GM19099 (cell line): ENCODE measurements around the gene GABRR2.

Source experiments
- POLR2A ChIP-seq: IDR thresholded peaks from 3 replicates; pipeline ENCODE4 v1.6.1; 2011; ENCODE audit warnings: low read depth; ENCODE audit not compliant: insufficient read length; ENCODE audit errors: extremely low read depth

GABRR2 gene

DNA sequence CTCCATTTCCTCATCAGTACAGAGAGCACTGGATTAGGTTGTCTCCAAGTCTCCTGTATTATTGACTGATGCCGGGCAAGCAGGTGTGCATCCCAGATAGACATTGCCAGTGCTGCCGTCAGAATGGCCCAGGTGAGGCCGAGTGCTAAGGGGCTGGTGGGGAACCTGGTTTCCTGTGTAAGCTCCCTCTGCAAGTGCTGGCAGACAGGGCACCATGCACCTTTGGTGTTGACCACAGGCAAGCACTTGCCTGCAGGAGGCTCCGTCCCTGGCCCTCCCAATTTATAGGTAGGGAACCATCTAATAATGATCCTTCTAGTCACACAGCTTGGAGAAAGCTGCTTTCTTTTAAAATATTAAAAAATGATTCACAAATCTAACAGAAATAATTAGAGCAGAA lies 98.7 kb downstream of the GABRR2 start:
- no peak for TF ChIP-seq POLR2A

DNA sequence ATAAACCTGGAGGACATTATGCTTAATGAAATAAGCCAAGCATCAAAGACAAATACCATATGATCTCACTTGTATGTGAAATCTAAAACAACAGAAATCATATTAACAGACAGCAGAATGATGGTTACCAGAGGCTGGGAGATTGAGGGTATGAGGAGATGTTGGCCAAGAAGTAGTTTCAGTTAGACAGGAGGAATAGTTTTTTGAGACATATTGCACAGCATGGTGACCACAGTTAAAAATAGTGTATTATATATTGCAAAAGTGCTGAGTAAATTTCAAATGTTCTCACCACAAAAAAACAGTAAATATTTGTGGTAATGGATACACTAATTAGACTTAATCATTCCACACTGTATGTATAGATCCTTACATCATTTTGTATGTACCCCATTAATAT lies 99.7 kb downstream of the GABRR2 start:
- TF ChIP-seq POLR2A = no peak

DNA sequence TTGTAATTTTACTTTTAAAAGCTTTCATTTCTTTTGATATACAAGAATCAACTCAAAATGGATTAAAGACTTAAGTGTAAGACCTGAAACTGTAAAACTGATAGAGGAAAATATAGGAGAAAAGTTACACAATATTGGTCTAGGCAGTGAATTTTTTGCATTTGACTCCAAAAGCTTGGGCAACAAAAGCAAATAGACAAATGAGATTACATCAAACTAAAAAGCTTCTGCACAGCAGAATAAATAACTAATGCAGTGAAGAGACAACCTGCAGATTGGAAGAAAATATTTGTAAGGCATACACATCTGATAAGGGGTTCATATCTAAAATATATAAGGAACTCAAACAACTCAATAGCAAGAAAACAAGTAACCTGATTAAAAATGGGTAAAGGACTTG lies 100.9 kb downstream of the GABRR2 start:
- no peak for TF ChIP-seq POLR2A

DNA sequence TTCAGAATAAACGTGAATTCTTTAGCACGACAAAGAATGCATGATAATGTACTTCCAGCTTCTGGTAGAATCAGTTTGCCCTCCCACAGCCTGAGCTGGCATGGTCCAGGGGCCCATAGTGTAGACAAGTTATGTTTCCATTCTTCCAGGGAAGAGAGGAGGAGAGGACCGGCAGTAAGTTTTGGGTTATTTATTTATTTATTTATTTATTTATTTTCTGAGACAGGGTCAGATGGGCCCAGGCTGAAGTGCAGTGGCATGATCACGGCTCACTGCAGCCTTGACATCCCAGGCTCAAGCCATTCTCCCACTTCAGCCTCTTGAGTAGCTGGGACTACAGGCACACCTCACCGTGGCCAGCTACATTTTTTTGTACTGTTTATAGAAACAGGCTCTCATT lies 102.6 kb downstream of the GABRR2 start:
- no peak for TF ChIP-seq POLR2A

DNA sequence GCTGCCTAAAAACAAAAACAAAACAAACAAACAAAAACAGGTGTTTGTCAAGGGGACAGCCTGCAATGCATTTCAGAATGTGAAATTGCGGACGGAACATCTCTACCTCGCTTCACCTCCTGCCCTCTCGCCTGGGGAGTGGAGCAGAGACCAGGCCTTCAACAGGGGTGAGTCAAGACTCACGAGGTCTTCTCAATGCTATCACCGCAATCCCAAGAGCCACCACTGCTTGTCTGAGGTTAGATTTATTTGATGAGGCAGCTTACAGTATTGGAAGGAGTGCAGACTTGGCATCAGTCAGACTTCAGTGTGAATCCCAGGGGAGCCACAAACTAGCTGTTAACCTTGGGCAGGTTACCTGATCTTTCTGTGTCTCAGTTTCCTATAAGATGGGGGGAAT lies 105.6 kb downstream of the GABRR2 start:
- TF ChIP-seq POLR2A = no peak

DNA sequence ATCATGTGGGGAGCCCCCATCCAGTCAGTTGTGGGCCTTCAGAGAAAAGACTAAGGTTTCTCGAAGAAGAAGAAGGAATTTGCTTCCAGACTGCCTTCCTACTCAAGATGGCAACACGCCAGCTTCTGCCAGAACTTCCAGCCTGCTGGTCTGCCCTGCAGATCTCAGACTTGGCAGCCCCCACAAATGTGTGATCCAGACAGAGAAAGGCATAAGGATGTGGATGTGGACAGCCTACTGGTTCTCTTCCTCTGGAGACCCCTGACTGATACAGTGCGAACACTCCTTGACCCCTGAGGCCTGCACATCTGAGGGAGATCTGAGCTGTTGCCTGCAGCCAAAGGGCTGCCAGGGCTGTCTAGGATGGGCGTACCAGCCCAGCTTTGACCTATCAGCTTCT lies 106.5 kb downstream of the GABRR2 start:
- TF ChIP-seq POLR2A = no peak
